Dermis blood vessel endothelial cell (primary cell): Measurements from ENCODE around the gene ZNF384. TPM values are rescaled to one million over a fixed set of nuclear protein-coding genes. Genes with fewer than 3 reads are reported as not detected.
A peak's percentile ranks its signal among the peaks of the same experiment; 100 is the strongest.
"Not testable (repeated sequence)": the region's sequence is repeated elsewhere in the genome, so short reads cannot be mapped to it uniquely, and the experiment has no call there.

Source experiments
- DNase-seq: peaks from one replicate; pipeline ENCODE4 v3.0.0; 2010
- total RNA-seq: library from RNA; depleted of rRNA; stranded (reverse); fragments of >200 nt; gene quantifications from 2 replicates; pipeline ENCODE4 v1.2.3, GENCODE V29; 2014

ZNF384 gene
- 12.1 and 15.9 TPM in 2 replicates for total RNA-seq

- peak; percentile 99 for DNase-seq
Measured at GRCh38 chr12:6688999-6689882, at the start of gene ZNF384. Gene ZNF384 (minus strand): TSS chr12:6689375. CDS start chr12:6679520, 9,855 bp downstream.

GRCh38 chr12:6736754-6737153, 47.6 kb upstream of the ZNF384 start:
- no peak for DNase-seq

- peak; percentile 75 for DNase-seq
Measured at GRCh38 chr12:6735448-6736191, 46.4 kb upstream of the ZNF384 start.

GRCh38 chr12:6734506-6735387, 45.6 kb upstream of the ZNF384 start:
- peak; percentile 42 for DNase-seq

- DNase-seq, result no peak
Measured at GRCh38 chr12:6730169-6730568, 41.0 kb upstream of the ZNF384 start.

- DNase-seq, result no peak
Measured at GRCh38 chr12:6729186-6729585, 40.0 kb upstream of the ZNF384 start.

- DNase-seq, result no peak
Measured at GRCh38 chr12:6725350-6725749, 36.2 kb upstream of the ZNF384 start.

- DNase-seq, result peak; percentile 43
Measured at GRCh38 chr12:6724409-6724797, 35.2 kb upstream of the ZNF384 start.

GRCh38 chr12:6723607-6724408, 34.6 kb upstream of the ZNF384 start, which contains the start of gene COPS7A:
Gene COPS7A (plus strand): TSS chr12:6724046. CDS start chr12:6724657, 611 bp downstream.
- DNase-seq, result peak; percentile 99

- DNase-seq, result no peak
Measured at GRCh38 chr12:6722863-6723262, 33.7 kb upstream of the ZNF384 start.

GRCh38 chr12:6716874-6717437, 27.8 kb upstream of the ZNF384 start:
- DNase-seq, result no peak

- not testable (repeated sequence) for DNase-seq
Measured at GRCh38 chr12:6716031-6716873, 27.1 kb upstream of the ZNF384 start.

GRCh38 chr12:6708960-6709394, 19.8 kb upstream of the ZNF384 start:
- DNase-seq, result no peak

GRCh38 chr12:6708351-6708750, 19.2 kb upstream of the ZNF384 start:
- DNase-seq, result not testable (repeated sequence)

GRCh38 chr12:6703631-6704030, 14.5 kb upstream of the ZNF384 start:
- peak; percentile 40 for DNase-seq

- no peak for DNase-seq
Measured at GRCh38 chr12:6701078-6701768, 12.0 kb upstream of the ZNF384 start.

GRCh38 chr12:6700646-6701051, 11.5 kb upstream of the ZNF384 start, which contains the start of gene PIANP:
Gene PIANP (minus strand): TSS chr12:6700815. CDS start chr12:6698061, 2,754 bp downstream.
- peak; percentile 43 for DNase-seq

- no peak for DNase-seq
Measured at GRCh38 chr12:6699989-6700645, 10.9 kb upstream of the ZNF384 start.
